ENCODE measurements around the gene RBM20.
A peak's percentile ranks its signal among the peaks of the same experiment; 100 is the strongest.

DNA sequence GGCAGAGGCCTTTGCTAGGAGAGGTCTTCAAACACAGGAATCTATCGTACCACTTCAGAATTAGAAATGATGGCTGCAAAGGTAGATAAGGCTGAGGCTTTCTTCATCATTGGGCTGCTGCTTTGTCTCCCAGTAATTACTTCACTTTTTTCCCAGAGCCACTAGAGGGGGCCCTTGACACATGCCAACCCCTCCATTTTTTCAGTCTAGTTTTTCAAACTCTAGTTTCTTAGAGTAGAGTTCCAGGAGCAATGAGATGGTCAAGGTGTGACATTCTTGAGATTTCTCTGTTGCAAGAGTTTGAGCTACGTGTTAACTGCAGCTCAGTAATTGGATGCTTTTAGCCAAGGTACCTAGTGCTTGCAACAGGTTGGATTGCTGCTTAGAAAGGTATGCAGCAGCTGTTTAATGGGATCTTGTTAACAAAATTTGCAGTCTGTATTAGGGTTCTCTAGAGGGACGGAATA is 33.8 kb upstream of the RBM20 start:
- peak; percentile 49 to 71 (median 56) for TF ChIP-seq CTCF (IDR thresholded peaks at IDR 0.05)
- no peak for TF ChIP-seq POLR2A (IDR thresholded peaks at IDR 0.05)

Data from uterus (tissue), 2 donors.